Panc1 (cell line): Measurements from ENCODE around the gene LATS2. TPM values are rescaled to one million over a fixed set of nuclear protein-coding genes. Genes with fewer than 3 reads are reported as not detected.

Experiments used
- ATAC-seq: fragments of 200-7000 bp; cut with Tn5 transposase; 2 replicates; pipeline ENCODE4 v1.9.1; 2020; ENCODE audit warnings: mild to moderate bottlenecking, moderate library complexity
- BruUV-seq: library from RNA; stranded (reverse); fragments of 400-500 nt; replicated peaks from 2 replicates; lab custom pipeline; 2021; lab: Mats Ljungman, UMichigan
- CTCF ChIA-PET: fragments of 300-600 bp; sonication (Branson Sonifier 250); formaldehyde crosslinking; loops from one replicate; lab custom pipeline; 2022; ENCODE audit warnings: antibody characterized with exemption; lab: Charles Lee
- POLR2A ChIA-PET: fragments of 300-600 bp; sonication (Branson Sonifier 250); formaldehyde crosslinking; loops from one replicate; lab custom pipeline; 2022; ENCODE audit warnings: antibody characterized with exemption; lab: Charles Lee
- DNase-seq: peaks from one replicate; pipeline ENCODE4 v3.0.0-alpha.2; 2010; ENCODE audit warnings: low read depth, low spot score
- H3K27ac ChIP-seq: 2 replicates; pipeline ENCODE4 v1.5.1; 2011; ENCODE audit warnings: mild to moderate bottlenecking, low read length, inconsistent platforms
- H3K27me3 ChIP-seq: fragments of 200-500 bp; sonication (Bioruptor generic); 2 replicates; pipeline ENCODE4 v1.6.0; 2014; ENCODE audit warnings: low read length, inconsistent platforms; ENCODE audit not compliant: control insufficient read depth, insufficient read depth
- H3K36me3 ChIP-seq: fragments of 200-500 bp; sonication (Bioruptor generic); 2 replicates; pipeline ENCODE4 v1.5.1; 2014; ENCODE audit warnings: inconsistent platforms, mild to moderate bottlenecking, low read length, moderate library complexity; ENCODE audit not compliant: control insufficient read depth, insufficient read depth
- H3K4me1 ChIP-seq: 2 replicates; pipeline ENCODE4 v1.5.1; 2011; ENCODE audit warnings: inconsistent platforms, mild to moderate bottlenecking, low read length, moderate library complexity; ENCODE audit not compliant: control insufficient read depth, insufficient read depth
- H3K4me3 ChIP-seq, 2 experiments: 2 replicates each; pipeline ENCODE4 v1.5.1; 2011 to 2012; ENCODE audit warnings: low read depth in 2 of 2, low read length in 2 of 2, mild to moderate bottlenecking in 2 of 2, inconsistent platforms in 1 of 2, moderate library complexity in 1 of 2
- H3K9me3 ChIP-seq: fragments of 200-500 bp; sonication (Bioruptor generic); 2 replicates; pipeline ENCODE4 v1.5.1; 2014; ENCODE audit warnings: low read depth, mild to moderate bottlenecking, inconsistent platforms, low read length, moderate library complexity; ENCODE audit not compliant: control insufficient read depth, insufficient read depth
- CTCF ChIP-seq: fragments of 450-650 bp; IDR thresholded peaks from 2 replicates; pipeline ENCODE4 v1.5.1; 2017; ENCODE audit warnings: mild to moderate bottlenecking
- POLR2AphosphoS5 ChIP-seq: IDR thresholded peaks from 2 replicates; pipeline ENCODE4 v1.6.1; 2012; ENCODE audit warnings: mild to moderate bottlenecking, low read depth, low read length, moderate library complexity
- SIN3A ChIP-seq: IDR thresholded peaks from 2 replicates; pipeline ENCODE4 v1.6.1; 2012; ENCODE audit warnings: low read depth, mild to moderate bottlenecking, low read length, moderate library complexity, borderline replicate concordance; ENCODE audit not compliant: insufficient read depth
- TCF7L2 ChIP-seq: IDR thresholded peaks from 2 replicates; pipeline ENCODE4 v1.6.1; 2011; ENCODE audit warnings: mild to moderate bottlenecking, low read depth, low read length, inconsistent platforms
- in situ Hi-C: cut with HindIII; loops from 2 replicates; pipeline ENCODE4 v1.10.0; 2016; ENCODE audit warnings: low sequenced_read_pairs, low pct_unique_long_range_greater_than_20kb
- intact Hi-C: fragments of 100-400 bp; cut with micrococcal nuclease; formaldehyde crosslinking; loops from one replicate; pipeline ENCODE4 v1.10.0; 2022; ENCODE audit not compliant: unreplicated experiment
- total RNA-seq: library from RNA; stranded (reverse); gene quantifications from one replicate; pipeline ENCODE4 v1.2.1, GENCODE V29; 2021; ENCODE audit not compliant: unreplicated experiment
- TF ChIP-seq, protein P1 (sequence below), 2 experiments: IDR thresholded peaks; 2 replicates each; pipeline ENCODE4 v1.6.1; 2011 to 2012; ENCODE audit warnings: low read depth in 2 of 2, control low read depth in 1 of 2, low read length in 1 of 2, mild to moderate bottlenecking in 1 of 2, moderate library complexity in 1 of 2; ENCODE audit not compliant: insufficient read depth in 1 of 2

LATS2 gene
- total RNA-seq, 1 experiment from 2014 or later, result 24.5 TPM

DNA sequence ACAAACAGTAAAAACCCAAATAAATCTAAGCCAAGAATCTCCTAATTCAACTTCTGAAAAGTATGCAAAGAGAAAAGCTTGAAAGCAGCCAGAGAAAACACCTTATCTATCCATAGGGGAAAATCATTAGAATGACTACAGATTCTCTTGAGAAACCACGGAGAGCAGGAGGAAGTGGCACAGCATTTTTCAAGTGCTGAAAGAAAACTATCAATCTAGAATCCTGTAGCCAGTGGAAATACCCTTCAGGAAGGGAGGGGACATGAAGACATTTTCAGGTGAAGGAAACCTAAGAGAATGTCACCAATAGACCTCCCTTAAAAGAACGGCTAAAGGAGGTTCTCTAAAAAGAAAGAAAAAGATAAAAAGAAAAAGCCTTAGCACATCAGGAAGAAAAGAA, 92.6 kb downstream of the LATS2 start:
- no peak overlapping the region for H3K4me3 ChIP-seq
- POLR2A ChIA-PET, result no interaction called here
- H3K9me3 ChIP-seq, result no peaks in the 10 kb centered on the region
- intact Hi-C loops, result no loop called here
- no peak overlapping the region for H3K27ac ChIP-seq
- ATAC-seq (no peak), DNase-seq (no peak)
- TF ChIP-seq CTCF (no peak), POLR2AphosphoS5 (no peak), SIN3A (no peak), TCF7L2 (no peak)
- TF ChIP-seq, protein P1, sequence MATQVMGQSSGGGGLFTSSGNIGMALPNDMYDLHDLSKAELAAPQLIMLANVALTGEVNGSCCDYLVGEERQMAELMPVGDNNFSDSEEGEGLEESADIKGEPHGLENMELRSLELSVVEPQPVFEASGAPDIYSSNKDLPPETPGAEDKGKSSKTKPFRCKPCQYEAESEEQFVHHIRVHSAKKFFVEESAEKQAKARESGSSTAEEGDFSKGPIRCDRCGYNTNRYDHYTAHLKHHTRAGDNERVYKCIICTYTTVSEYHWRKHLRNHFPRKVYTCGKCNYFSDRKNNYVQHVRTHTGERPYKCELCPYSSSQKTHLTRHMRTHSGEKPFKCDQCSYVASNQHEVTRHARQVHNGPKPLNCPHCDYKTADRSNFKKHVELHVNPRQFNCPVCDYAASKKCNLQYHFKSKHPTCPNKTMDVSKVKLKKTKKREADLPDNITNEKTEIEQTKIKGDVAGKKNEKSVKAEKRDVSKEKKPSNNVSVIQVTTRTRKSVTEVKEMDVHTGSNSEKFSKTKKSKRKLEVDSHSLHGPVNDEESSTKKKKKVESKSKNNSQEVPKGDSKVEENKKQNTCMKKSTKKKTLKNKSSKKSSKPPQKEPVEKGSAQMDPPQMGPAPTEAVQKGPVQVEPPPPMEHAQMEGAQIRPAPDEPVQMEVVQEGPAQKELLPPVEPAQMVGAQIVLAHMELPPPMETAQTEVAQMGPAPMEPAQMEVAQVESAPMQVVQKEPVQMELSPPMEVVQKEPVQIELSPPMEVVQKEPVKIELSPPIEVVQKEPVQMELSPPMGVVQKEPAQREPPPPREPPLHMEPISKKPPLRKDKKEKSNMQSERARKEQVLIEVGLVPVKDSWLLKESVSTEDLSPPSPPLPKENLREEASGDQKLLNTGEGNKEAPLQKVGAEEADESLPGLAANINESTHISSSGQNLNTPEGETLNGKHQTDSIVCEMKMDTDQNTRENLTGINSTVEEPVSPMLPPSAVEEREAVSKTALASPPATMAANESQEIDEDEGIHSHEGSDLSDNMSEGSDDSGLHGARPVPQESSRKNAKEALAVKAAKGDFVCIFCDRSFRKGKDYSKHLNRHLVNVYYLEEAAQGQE (IDR thresholded peaks at IDR 0.05; ENCODE audit: insufficient read depth in 1 of 2, low read depth in 2 of 2, low read length in 1 of 2), result no peak
- H3K27me3 ChIP-seq, result no peaks in the 10 kb centered on the region
- no peaks in the 10 kb centered on the region for H3K4me1 ChIP-seq
- CTCF ChIA-PET, result no interaction called here
- H3K36me3 ChIP-seq, result peaks cover 6% of the 10 kb centered on the region
- in situ Hi-C loops, result no loop called here
- BruUV-seq, result no TSS peak

DNA sequence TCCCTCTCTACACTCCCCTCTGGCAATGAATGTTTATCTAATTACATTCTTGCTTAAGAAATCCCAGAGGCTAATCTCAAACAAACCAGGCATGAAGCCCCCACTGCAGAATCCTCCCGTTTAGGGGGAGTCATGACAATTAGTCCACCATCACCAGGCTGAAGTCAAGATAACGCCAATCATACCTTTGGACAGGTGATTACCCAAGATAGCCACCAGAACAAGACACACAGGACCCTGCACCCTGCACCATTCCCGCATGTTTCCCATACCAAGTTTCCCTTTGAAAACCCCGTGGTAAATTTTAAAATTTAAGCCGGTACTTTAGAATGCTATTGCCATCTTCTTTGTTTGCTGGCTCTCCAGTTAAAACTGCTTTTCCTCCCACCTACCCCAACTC, 94.0 kb downstream of the LATS2 start:
- H3K4me3 ChIP-seq, result no peak overlapping the region
- H3K4me1 ChIP-seq, result no peaks in the 10 kb centered on the region
- no peak for ATAC-seq
- no peaks in the 10 kb centered on the region for H3K27me3 ChIP-seq
- H3K27ac ChIP-seq, result no peak overlapping the region
- no peak for TF ChIP-seq TCF7L2
- no peak for TF ChIP-seq SIN3A
- TF ChIP-seq POLR2AphosphoS5, result no peak
- TF ChIP-seq CTCF, result no peak
- TF ChIP-seq, protein P1 (IDR thresholded peaks at IDR 0.05; ENCODE audit: insufficient read depth in 1 of 2, low read depth in 2 of 2, low read length in 1 of 2), result no peak
- no peaks in the 10 kb centered on the region for H3K9me3 ChIP-seq
- CTCF ChIA-PET, result no interaction called here
- DNase-seq, result no peak
- POLR2A ChIA-PET, result no interaction called here
- BruUV-seq, result no TSS peak
- in situ Hi-C loops (no loop called here), intact Hi-C loops (no loop called here)
- no peaks in the 10 kb centered on the region for H3K36me3 ChIP-seq
